OCI-LY7 (cell line): ENCODE results near the gene ZNF292.

Source experiments
- EZH2phosphoT487 ChIP-seq: fragments of 200-600 bp; sonication (generic); IDR thresholded peaks from 2 replicates; pipeline ENCODE4 v1.6.1; 2018; ENCODE audit warnings: low read depth, borderline replicate concordance, mild to moderate bottlenecking, mixed run types, antibody characterized with exemption, low read length, moderate library complexity, mixed read lengths
- TF ChIP-seq, protein P1 (sequence below): fragments of 200-600 bp; sonication (generic); conservative IDR thresholded peaks from 2 replicates; pipeline ENCODE4 v1.5.1; 2014; ENCODE audit warnings: mild to moderate bottlenecking, antibody characterized with exemption, low read length, moderate library complexity, mixed read lengths

GRCh38 chr6:87277123-87277522 is 121.8 kb downstream of the ZNF292 start:
- TF ChIP-seq, protein P1, sequence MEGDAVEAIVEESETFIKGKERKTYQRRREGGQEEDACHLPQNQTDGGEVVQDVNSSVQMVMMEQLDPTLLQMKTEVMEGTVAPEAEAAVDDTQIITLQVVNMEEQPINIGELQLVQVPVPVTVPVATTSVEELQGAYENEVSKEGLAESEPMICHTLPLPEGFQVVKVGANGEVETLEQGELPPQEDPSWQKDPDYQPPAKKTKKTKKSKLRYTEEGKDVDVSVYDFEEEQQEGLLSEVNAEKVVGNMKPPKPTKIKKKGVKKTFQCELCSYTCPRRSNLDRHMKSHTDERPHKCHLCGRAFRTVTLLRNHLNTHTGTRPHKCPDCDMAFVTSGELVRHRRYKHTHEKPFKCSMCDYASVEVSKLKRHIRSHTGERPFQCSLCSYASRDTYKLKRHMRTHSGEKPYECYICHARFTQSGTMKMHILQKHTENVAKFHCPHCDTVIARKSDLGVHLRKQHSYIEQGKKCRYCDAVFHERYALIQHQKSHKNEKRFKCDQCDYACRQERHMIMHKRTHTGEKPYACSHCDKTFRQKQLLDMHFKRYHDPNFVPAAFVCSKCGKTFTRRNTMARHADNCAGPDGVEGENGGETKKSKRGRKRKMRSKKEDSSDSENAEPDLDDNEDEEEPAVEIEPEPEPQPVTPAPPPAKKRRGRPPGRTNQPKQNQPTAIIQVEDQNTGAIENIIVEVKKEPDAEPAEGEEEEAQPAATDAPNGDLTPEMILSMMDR: peak; percentile 74
- no peak for TF ChIP-seq EZH2phosphoT487
